CD14-positive monocyte (primary cell): Measurements from ENCODE around the gene CCDC88C. TPM values are rescaled to one million over a fixed set of nuclear protein-coding genes. Genes with fewer than 3 reads are reported as not detected.
A peak's percentile ranks its signal among the peaks of the same experiment; 100 is the strongest.

Experiments
- DNase-seq, 3 donors: peaks; one replicate each; pipeline ENCODE4 v3.0.0-alpha.2; 2011 to 2022
- H2AFZ ChIP-seq: 2 replicates; pipeline ENCODE4 v1.6.0; 2012; ENCODE audit warnings: mild to moderate bottlenecking, low read depth, low read length, inconsistent platforms; ENCODE audit not compliant: insufficient read depth, poor library complexity, severe bottlenecking
- H3K27ac ChIP-seq, 2 donors: 1 replicate in 1 of 2; 2 replicates in 1 of 2; pipeline ENCODE4 v1.5.1; 2012 to 2013; ENCODE audit warnings: low read length in 2 of 2, control low read depth in 1 of 2, inconsistent platforms in 1 of 2, low read depth in 1 of 2, mild to moderate bottlenecking in 1 of 2
- H3K27me3 ChIP-seq, 2 donors: one replicate each; pipeline versions ENCODE4 v1.6.0 to v1.6.1; 2011 to 2013; ENCODE audit warnings: low read length in 2 of 2; ENCODE audit not compliant: control insufficient read depth in 2 of 2, insufficient read depth in 2 of 2
- H3K36me3 ChIP-seq, 2 donors: replicated peaks in 1 of 2; 1 replicate in 1 of 2; 2 replicates in 1 of 2; pipeline versions ENCODE4 v1.5.1 to v1.6.1; 2012 to 2013; ENCODE audit warnings: low read length in 2 of 2, control low read depth in 1 of 2, inconsistent platforms in 1 of 2, mild to moderate bottlenecking in 1 of 2; ENCODE audit not compliant: insufficient read depth in 2 of 2, control insufficient read depth in 1 of 2
- H3K4me1 ChIP-seq, 2 donors: 1 replicate in 1 of 2; 2 replicates in 1 of 2; pipeline versions ENCODE4 v1.5.1 to v1.6.1; 2012 to 2013; ENCODE audit warnings: low read length in 2 of 2, control low read depth in 1 of 2, inconsistent platforms in 1 of 2, mild to moderate bottlenecking in 1 of 2, moderate library complexity in 1 of 2; ENCODE audit not compliant: insufficient read depth in 2 of 2, control insufficient read depth in 1 of 2
- H3K4me2 ChIP-seq: replicated peaks from 2 replicates; pipeline ENCODE3; 2012; ENCODE audit warnings: low read length, moderate library complexity, mild to moderate bottlenecking; ENCODE audit not compliant: poor library complexity, severe bottlenecking; ENCODE audit errors: extremely low read depth
- H3K4me3 ChIP-seq, 3 experiments: fragments of 200-600 bp in 1 of 3; sonication (generic) in 1 of 3; replicated peaks in 1 of 3; 1 replicate in 2 of 3; 2 replicates in 1 of 3; pipeline ENCODE4 v1.5.1; 2011 to 2013; ENCODE audit warnings: low read length in 3 of 3, mild to moderate bottlenecking in 3 of 3, control low read depth in 2 of 3, low read depth in 2 of 3, inconsistent platforms in 1 of 3, moderate library complexity in 1 of 3
- H3K79me2 ChIP-seq: 2 replicates; pipeline ENCODE4 v1.6.0; 2012; ENCODE audit warnings: mild to moderate bottlenecking, control low read depth, inconsistent platforms, low read length, moderate library complexity; ENCODE audit not compliant: insufficient read depth
- H3K9ac ChIP-seq: 2 replicates; pipeline ENCODE4 v1.6.0; 2017; ENCODE audit warnings: low read length, mild to moderate bottlenecking; ENCODE audit not compliant: insufficient read depth, poor library complexity, severe bottlenecking
- H3K9me3 ChIP-seq, 2 donors: replicated peaks in 1 of 2; 1 replicate in 1 of 2; 2 replicates in 1 of 2; pipeline versions ENCODE4 v1.5.1 to v1.6.1; 2012 to 2013; ENCODE audit warnings: low read length in 2 of 2, control low read depth in 1 of 2; ENCODE audit not compliant: control insufficient read depth in 1 of 2, insufficient read depth in 1 of 2
- H4K20me1 ChIP-seq: 2 replicates; pipeline ENCODE4 v1.6.0; 2012; ENCODE audit warnings: mild to moderate bottlenecking, low read length, control low read depth, moderate library complexity; ENCODE audit not compliant: insufficient read depth
- H3K27ac Mint-ChIP-seq, 7 donors: one replicate each; pipeline ENCODE4 v1.8.0; 2020; ENCODE audit warnings: mild to moderate bottlenecking in 7 of 7, mixed read lengths in 7 of 7, moderate library complexity in 6 of 7, inconsistent platforms in 2 of 7
- H3K27me3 Mint-ChIP-seq, 3 donors: one replicate each; pipeline ENCODE4 v1.8.0; 2021 to 2022; ENCODE audit warnings: low read depth in 3 of 3, mild to moderate bottlenecking in 3 of 3, mixed read lengths in 3 of 3, moderate library complexity in 3 of 3, inconsistent platforms in 1 of 3
- H3K36me3 Mint-ChIP-seq, 2 donors: one replicate each; pipeline ENCODE4 v1.8.0; 2020; ENCODE audit warnings: mixed read lengths in 2 of 2, inconsistent platforms in 1 of 2, mild to moderate bottlenecking in 1 of 2
- H3K4me1 Mint-ChIP-seq: one replicate; pipeline ENCODE4 v1.8.0; 2020; ENCODE audit warnings: mild to moderate bottlenecking, mixed read lengths
- H3K4me3 Mint-ChIP-seq, 2 donors: one replicate each; pipeline ENCODE4 v1.8.0; 2020; ENCODE audit warnings: mild to moderate bottlenecking in 2 of 2, mixed read lengths in 2 of 2, moderate library complexity in 1 of 2
- H3K9me3 Mint-ChIP-seq, 7 donors: one replicate each; pipeline ENCODE4 v1.8.0; 2020 to 2022; ENCODE audit warnings: mixed read lengths in 7 of 7, mild to moderate bottlenecking in 6 of 7, moderate library complexity in 6 of 7, inconsistent platforms in 2 of 7
- CTCF ChIP-seq: fragments of 200-600 bp; IDR thresholded peaks from one replicate; pipeline ENCODE4 v1.8.0; 2022; ENCODE audit warnings: antibody characterized with exemption, mild to moderate bottlenecking
- WGBS: methylation state at CpG from one replicate; pipeline ENCODE4 v1.1.5; 2013; ENCODE audit warnings: missing lambda C conversion rate; ENCODE audit not compliant: insufficient coverage; 5-methylcytosine and 5-hydroxymethylcytosine counted together
- intact Hi-C, 2 donors: fragments of 100-400 bp; cut with micrococcal nuclease; formaldehyde crosslinking; loops; one replicate each; pipeline versions ENCODE4 v1.15.0 to v1.15.1; 2023
- polyA plus RNA-seq, 3 donors: library from polyadenylated mRNA; depleted of rRNA in 1 of 3; unstranded in 2 of 3; stranded (reverse) in 1 of 3; fragments of 300-500 nt in 2 of 3; fragments of >200 nt in 1 of 3; fragmentation: Illumina TruSeq in 2 of 3; gene quantifications; 1 replicate in 2 of 3; 2 replicates in 1 of 3; pipeline ENCODE4 v1.2.3, GENCODE V29; 2012 to 2021

The CCDC88C gene
- polyA plus RNA-seq, 3 donors: 11.6 to 69.7 (median 12.3) TPM

GRCh38 chr14:91329486-91330014 is 88.1 kb downstream of the CCDC88C start:
- Histone ChIP-seq H3K27me3 (no peaks in the 10 kb centered on the region), H3K27ac (peak overlapping the region in 1 of 2 donors; percentile 45), H3K4me1 (peaks cover 51 to 54% of the 10 kb centered on the region in 2 donors), H3K36me3 (peaks cover 43 to 74% of the 10 kb centered on the region in 2 donors), H3K9ac (no peak overlapping the region), H4K20me1 (peaks cover 54% of the 10 kb centered on the region), H3K4me3 (peak overlapping the region in 1 of 3 experiments; percentile 38), H3K9me3 (no peaks in the 10 kb centered on the region), H3K4me2 (no peak overlapping the region), H3K79me2 (peaks cover 72% of the 10 kb centered on the region), H2AFZ (no peak overlapping the region)
- no peak for DNase-seq
- H3K9me3 Mint-ChIP-seq: no peaks in the 10 kb centered on the region
- peaks cover 64% of the 10 kb centered on the region for H3K4me1 Mint-ChIP-seq
- no peak for TF ChIP-seq CTCF
- H3K27ac Mint-ChIP-seq: peak overlapping the region in 6 of 7 donors; percentile 63 to 90 (median 76)
- intact Hi-C loops: loop anchor here in 1 of 2 donors (10.0 kb wide), 1 partner anchor 165 kb away; no protein-coding TSS in a partner anchor
- 22% methylated on average over 3 of the region's 3 CpGs for WGBS
- H3K36me3 Mint-ChIP-seq: peaks cover 77 to 88% of the 10 kb centered on the region in 2 donors
- H3K27me3 Mint-ChIP-seq: peaks cover 0 to 1% (median 0%) of the 10 kb centered on the region in 3 donors
- no peak overlapping the region for H3K4me3 Mint-ChIP-seq

GRCh38 chr14:91328313-91329050 is 89.1 kb downstream of the CCDC88C start:
- DNase-seq: no peak
- Histone ChIP-seq H3K4me2 (no peak overlapping the region), H3K36me3 (peaks cover 37 to 66% of the 10 kb centered on the region in 2 donors), H3K4me3 (no peak overlapping the region), H3K9me3 (no peaks in the 10 kb centered on the region), H4K20me1 (peaks cover 46% of the 10 kb centered on the region), H3K27ac (peak overlapping the region in 1 of 2 donors; percentile 45), H3K4me1 (peaks cover 62 to 65% of the 10 kb centered on the region in 2 donors), H3K9ac (no peak overlapping the region), H3K27me3 (no peaks in the 10 kb centered on the region), H3K79me2 (peaks cover 65% of the 10 kb centered on the region), H2AFZ (no peak overlapping the region)
- Mint-ChIP-seq H3K4me1 (peaks cover 75% of the 10 kb centered on the region), H3K27me3 (peaks cover 0 to 1% (median 0%) of the 10 kb centered on the region in 3 donors), H3K4me3 (no peak overlapping the region), H3K27ac (peak overlapping the region in 5 of 7 donors; percentile 22 to 69 (median 66)), H3K36me3 (peaks cover 70 to 81% of the 10 kb centered on the region in 2 donors), H3K9me3 (no peaks in the 10 kb centered on the region)
- TF ChIP-seq CTCF: no peak
- intact Hi-C loops: loop anchor here in 1 of 2 donors (10.0 kb wide), 1 partner anchor 166 kb away; no protein-coding TSS in a partner anchor
- WGBS: 96% methylated on average over 25 of the region's 27 CpGs
